ENCODE data around the gene COQ9.

The COQ9 gene

DNA sequence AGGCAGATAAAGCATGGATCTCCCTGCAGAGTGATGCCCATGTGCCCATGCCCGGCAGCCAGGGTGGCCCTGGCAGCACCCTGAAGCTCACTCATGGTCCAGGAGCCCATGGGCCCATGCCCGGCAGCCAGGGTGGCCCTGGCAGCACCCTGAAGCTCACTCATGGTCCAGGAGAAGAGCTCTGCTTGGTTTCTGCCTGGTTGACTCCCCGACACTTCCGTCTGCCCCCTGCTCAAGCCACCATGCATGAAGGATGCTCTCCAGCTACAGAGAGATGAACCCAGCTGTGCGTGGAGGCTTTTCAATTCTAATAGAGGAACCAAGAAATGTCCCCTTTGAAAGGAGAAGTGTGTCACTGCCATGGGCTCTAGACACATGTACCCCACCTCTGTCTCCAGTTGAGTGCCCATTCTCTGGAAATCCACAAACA lies 34.0 kb upstream of the COQ9 start:
- TF ChIP-seq BACH2 (CRISPR knock-in tag; IDR thresholded peaks at IDR 0.05; ENCODE audit: borderline replicate concordance) (no peak), ZNF70 (CRISPR knock-in tag; IDR thresholded peaks at IDR 0.05) (no peak), ZFP3 (CRISPR knock-in tag; IDR thresholded peaks at IDR 0.05) (no peak), GLIS3 (CRISPR knock-in tag; IDR thresholded peaks at IDR 0.05) (no peak), OSR1 (CRISPR knock-in tag; IDR thresholded peaks at IDR 0.05) (no peak), ZNF8 (CRISPR knock-in tag; IDR thresholded peaks at IDR 0.05) (no peak), TCF4 (CRISPR knock-in tag; IDR thresholded peaks at IDR 0.05; ENCODE audit: borderline replicate concordance) (no peak), TOX (CRISPR knock-in tag; IDR thresholded peaks at IDR 0.05; ENCODE audit: borderline replicate concordance) (no peak), ARNTL (CRISPR knock-in tag; IDR thresholded peaks at IDR 0.05; ENCODE audit: borderline replicate concordance, low read depth) (no peak), SNAI2 (CRISPR knock-in tag; IDR thresholded peaks at IDR 0.05) (no peak)
- TF ChIP-seq, protein P1, sequence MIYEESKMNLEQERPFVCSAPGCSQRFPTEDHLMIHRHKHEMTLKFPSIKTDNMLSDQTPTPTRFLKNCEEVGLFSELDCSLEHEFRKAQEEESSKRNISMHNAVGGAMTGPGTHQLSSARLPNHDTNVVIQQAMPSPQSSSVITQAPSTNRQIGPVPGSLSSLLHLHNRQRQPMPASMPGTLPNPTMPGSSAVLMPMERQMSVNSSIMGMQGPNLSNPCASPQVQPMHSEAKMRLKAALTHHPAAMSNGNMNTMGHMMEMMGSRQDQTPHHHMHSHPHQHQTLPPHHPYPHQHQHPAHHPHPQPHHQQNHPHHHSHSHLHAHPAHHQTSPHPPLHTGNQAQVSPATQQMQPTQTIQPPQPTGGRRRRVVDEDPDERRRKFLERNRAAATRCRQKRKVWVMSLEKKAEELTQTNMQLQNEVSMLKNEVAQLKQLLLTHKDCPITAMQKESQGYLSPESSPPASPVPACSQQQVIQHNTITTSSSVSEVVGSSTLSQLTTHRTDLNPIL (CRISPR knock-in tag; IDR thresholded peaks at IDR 0.05; ENCODE audit: low read depth), result no peak
- TF ChIP-seq, protein P2, sequence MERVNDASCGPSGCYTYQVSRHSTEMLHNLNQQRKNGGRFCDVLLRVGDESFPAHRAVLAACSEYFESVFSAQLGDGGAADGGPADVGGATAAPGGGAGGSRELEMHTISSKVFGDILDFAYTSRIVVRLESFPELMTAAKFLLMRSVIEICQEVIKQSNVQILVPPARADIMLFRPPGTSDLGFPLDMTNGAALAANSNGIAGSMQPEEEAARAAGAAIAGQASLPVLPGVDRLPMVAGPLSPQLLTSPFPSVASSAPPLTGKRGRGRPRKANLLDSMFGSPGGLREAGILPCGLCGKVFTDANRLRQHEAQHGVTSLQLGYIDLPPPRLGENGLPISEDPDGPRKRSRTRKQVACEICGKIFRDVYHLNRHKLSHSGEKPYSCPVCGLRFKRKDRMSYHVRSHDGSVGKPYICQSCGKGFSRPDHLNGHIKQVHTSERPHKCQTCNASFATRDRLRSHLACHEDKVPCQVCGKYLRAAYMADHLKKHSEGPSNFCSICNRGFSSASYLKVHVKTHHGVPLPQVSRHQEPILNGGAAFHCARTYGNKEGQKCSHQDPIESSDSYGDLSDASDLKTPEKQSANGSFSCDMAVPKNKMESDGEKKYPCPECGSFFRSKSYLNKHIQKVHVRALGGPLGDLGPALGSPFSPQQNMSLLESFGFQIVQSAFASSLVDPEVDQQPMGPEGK (CRISPR knock-in tag; IDR thresholded peaks at IDR 0.05; ENCODE audit: borderline replicate concordance), result no peak
- TF ChIP-seq, protein P3, sequence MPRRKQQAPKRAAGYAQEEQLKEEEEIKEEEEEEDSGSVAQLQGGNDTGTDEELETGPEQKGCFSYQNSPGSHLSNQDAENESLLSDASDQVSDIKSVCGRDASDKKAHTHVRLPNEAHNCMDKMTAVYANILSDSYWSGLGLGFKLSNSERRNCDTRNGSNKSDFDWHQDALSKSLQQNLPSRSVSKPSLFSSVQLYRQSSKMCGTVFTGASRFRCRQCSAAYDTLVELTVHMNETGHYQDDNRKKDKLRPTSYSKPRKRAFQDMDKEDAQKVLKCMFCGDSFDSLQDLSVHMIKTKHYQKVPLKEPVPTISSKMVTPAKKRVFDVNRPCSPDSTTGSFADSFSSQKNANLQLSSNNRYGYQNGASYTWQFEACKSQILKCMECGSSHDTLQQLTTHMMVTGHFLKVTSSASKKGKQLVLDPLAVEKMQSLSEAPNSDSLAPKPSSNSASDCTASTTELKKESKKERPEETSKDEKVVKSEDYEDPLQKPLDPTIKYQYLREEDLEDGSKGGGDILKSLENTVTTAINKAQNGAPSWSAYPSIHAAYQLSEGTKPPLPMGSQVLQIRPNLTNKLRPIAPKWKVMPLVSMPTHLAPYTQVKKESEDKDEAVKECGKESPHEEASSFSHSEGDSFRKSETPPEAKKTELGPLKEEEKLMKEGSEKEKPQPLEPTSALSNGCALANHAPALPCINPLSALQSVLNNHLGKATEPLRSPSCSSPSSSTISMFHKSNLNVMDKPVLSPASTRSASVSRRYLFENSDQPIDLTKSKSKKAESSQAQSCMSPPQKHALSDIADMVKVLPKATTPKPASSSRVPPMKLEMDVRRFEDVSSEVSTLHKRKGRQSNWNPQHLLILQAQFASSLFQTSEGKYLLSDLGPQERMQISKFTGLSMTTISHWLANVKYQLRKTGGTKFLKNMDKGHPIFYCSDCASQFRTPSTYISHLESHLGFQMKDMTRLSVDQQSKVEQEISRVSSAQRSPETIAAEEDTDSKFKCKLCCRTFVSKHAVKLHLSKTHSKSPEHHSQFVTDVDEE (CRISPR knock-in tag; IDR thresholded peaks at IDR 0.05), result no peak
- TF ChIP-seq, protein P4, sequence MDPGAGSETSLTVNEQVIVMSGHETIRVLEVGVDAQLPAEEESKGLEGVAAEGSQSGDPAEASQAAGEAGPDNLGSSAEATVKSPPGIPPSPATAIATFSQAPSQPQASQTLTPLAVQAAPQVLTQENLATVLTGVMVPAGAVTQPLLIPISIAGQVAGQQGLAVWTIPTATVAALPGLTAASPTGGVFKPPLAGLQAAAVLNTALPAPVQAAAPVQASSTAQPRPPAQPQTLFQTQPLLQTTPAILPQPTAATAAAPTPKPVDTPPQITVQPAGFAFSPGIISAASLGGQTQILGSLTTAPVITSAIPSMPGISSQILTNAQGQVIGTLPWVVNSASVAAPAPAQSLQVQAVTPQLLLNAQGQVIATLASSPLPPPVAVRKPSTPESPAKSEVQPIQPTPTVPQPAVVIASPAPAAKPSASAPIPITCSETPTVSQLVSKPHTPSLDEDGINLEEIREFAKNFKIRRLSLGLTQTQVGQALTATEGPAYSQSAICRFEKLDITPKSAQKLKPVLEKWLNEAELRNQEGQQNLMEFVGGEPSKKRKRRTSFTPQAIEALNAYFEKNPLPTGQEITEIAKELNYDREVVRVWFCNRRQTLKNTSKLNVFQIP (CRISPR knock-in tag; IDR thresholded peaks at IDR 0.05; ENCODE audit: borderline replicate concordance, low read depth), result no peak
- TF ChIP-seq, protein P5, sequence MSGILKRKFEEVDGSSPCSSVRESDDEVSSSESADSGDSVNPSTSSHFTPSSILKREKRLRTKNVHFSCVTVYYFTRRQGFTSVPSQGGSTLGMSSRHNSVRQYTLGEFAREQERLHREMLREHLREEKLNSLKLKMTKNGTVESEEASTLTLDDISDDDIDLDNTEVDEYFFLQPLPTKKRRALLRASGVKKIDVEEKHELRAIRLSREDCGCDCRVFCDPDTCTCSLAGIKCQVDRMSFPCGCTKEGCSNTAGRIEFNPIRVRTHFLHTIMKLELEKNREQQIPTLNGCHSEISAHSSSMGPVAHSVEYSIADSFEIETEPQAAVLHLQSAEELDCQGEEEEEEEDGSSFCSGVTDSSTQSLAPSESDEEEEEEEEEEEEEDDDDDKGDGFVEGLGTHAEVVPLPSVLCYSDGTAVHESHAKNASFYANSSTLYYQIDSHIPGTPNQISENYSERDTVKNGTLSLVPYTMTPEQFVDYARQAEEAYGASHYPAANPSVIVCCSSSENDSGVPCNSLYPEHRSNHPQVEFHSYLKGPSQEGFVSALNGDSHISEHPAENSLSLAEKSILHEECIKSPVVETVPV (CRISPR knock-in tag; IDR thresholded peaks at IDR 0.05), result no peak
- ATAC-seq, result no peak

DNA sequence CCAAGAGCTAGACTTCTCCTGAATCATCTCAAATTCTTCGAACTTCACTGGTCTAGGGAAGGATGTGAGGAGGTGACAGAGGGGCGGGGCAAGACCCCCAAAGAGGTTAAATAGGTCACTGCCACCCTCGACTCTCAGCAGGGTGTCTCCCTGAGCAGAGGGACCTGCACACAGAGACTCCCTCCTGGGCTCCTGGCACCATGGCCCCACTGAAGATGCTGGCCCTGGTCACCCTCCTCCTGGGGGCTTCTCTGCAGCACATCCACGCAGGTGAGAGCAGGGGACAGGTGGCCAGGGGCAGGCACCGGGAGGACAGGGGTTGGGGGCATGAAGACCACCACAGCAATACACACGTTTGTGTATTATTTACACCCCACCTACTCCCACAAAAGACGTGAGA lies 33.5 kb upstream of the COQ9 start:
- ATAC-seq, result no peak
- TF ChIP-seq RARB (CRISPR knock-in tag; IDR thresholded peaks at IDR 0.05) (no peak), ARNTL (CRISPR knock-in tag; IDR thresholded peaks at IDR 0.05; ENCODE audit: borderline replicate concordance, low read depth) (no peak), CSDC2 (CRISPR knock-in tag; IDR thresholded peaks at IDR 0.05) (no peak), ZNF8 (CRISPR knock-in tag; IDR thresholded peaks at IDR 0.05) (no peak), ISL1 (CRISPR knock-in tag; IDR thresholded peaks at IDR 0.05) (no peak), SNAI2 (CRISPR knock-in tag; IDR thresholded peaks at IDR 0.05) (no peak), ZNF565 (CRISPR knock-in tag; conservative IDR thresholded peaks at IDR 0.05; ENCODE audit: low read depth) (no peak)
- TF ChIP-seq, protein P2 (CRISPR knock-in tag; IDR thresholded peaks at IDR 0.05; ENCODE audit: borderline replicate concordance), result no peak
- TF ChIP-seq, protein P4 (CRISPR knock-in tag; IDR thresholded peaks at IDR 0.05; ENCODE audit: borderline replicate concordance, low read depth), result no peak

All from SK-N-SH treated with all-trans-retinoic acid at 6 μM for 48 hours (cell line).